Measurements from ENCODE around the gene LYL1.
"Not testable (repeated sequence)": the region's sequence is repeated elsewhere in the genome, so short reads cannot be mapped to it uniquely, and the experiment has no call there.

The LYL1 gene

GRCh38 chr19:13102666-13103580 lies at the start of gene LYL1:
TSS of gene LYL1 (minus strand) at chr19:13102858. CDS start at chr19:13101171, 1,687 bp downstream.
- no peak for DNase-seq (ENCODE audit: low read depth in 2 of 2, low spot score in 1 of 2)

DNA sequence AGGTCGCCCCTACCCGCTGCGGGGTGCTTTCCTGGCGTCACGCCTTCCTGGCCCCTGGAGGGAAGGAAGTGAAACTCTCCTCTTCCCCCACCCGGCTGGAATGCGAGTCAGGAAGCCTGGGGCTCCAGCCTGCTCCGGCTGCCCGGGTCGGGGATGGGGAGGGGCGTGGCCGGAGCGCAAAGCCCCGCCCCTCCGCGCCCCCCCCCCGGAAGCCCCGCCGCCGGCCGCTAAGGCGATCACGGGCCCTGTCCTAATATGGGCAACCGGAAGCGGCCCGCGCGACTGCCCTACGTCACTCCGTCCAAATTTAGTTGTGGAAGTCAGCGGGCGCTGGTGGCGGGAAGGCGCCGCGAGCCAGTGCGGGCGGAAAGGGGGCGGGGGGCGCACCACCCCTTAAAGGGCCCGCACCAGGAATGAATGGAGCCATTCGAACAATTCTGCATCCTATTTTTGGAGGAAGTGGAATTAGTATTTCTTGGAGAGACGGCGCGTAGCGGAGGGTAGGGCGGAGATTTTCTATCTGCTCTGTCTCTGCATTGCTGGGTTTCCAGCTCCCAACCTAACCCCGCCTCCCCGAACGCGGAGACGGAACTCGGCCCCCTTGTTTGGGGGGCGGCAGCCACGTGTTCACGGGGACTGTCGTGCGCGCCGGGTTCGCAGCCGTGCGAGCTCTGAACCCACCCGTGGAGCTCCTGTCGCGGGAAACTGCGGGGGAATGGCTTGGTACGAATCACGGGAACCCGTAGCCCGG lies 49.1 kb upstream of the LYL1 start:
- peak; percentile 87 to 94 for DNase-seq (ENCODE audit: low read depth in 2 of 2, low spot score in 1 of 2)

DNA sequence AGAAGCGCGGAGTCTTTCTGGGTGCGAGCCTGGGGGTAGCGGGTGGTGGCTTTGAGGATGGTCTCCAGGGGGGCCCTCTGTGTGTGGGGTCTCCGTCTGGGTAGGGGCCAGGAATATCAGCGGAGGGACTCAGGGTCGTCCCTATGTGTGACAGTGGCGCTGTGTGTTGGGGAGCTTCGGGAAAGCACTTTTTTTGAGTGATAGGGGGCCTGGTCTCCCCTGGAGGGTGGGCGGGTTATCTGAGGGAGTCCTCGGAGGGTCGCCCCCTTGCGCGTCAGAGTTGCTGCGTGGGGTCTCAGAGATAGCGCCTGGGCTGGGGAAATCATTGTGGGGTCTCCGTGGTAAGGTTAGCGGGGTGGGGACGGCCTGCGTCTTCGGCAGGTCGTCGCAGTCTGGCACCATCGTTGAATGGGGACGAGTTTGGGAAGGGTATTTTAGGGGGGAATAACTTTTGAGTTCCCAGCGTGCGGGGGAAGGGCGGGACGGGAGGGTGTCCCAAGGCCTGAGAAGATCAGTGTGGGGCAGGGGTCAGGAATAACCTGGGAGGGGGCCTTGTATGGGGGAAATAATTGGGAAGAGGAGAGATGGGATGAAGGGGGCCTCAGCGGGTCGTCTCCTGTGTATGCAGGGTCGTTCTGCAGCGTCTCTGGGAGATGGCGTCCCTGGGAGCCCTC lies 48.4 kb upstream of the LYL1 start:
- peak in 1 of 2 donors; percentile 15 for DNase-seq (ENCODE audit: low read depth in 2 of 2, low spot score in 1 of 2)

DNA sequence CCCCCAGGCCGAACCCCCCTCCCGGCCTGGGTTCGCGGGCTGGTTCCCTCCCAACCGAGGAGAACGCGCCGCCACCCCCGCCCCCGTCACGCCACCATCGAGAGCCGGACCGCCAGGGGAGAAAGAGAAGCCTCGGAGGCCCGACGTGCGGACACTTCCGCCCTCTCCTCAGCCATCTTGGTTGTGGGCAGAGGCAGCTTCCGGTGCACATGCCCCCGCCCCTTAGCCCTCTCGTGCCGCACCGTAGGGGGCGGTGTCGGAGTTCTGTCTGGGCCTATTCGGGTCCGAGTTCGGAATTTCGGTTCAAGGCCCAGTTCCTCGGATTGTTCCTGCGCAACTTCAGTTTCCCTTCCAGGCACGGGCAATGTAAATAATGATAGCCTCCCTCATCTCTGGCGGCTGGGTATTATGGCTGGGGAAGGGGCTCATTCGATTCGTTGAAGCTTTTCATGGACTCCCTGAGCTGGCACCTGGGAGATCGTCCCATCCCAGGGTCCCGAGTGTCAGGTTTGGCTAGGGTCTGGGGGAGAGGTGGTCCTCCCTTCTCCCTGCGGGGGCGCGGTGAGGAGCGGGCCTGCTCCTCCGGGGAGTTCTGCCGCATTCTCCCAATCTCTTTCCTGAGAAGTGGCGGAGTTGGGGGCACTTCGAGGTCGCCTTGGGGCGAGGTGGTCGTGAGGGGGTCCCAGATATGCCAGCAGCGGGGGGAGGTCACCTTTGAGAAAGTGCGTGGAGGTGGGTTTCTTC lies 47.7 kb upstream of the LYL1 start, which contains the start of the genes IER2 and STX10:
TSS of gene IER2 (plus strand) at position 225 of the 744 bp plus-strand sequence. CDS start 2,776 bp downstream, outside the sequence.
TSS of gene STX10 (minus strand) at position 189 of the 744 bp plus-strand sequence. CDS start 202 bp downstream, outside the sequence.
- DNase-seq (ENCODE audit: low read depth in 2 of 2, low spot score in 1 of 2), result peak; percentile 78 to 90

GRCh38 chr19:13149628-13150186 lies 47.0 kb upstream of the LYL1 start:
- DNase-seq (ENCODE audit: low read depth in 2 of 2, low spot score in 1 of 2), result no peak

DNA sequence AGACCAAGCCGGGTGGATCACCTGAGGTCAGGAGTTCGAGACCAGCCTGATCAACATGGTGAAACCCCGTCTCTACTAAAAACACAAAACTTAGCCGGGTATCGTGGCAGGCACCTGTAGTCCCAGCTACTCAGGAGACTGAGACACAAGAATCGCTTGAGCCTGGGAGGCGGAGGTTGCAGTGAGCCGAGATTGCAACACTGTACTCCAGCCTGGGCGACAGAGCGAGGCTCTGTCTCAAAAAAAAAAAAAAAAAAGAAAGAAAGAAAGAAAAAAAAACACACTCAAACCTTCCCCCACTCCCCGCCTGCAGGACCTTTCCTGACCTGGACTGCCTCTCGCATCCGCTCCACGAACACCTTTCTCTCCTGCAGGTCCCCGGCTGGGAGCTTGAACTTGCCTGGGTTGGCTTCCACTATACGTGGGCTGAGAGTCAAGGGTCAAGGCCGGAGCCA lies 46.5 kb upstream of the LYL1 start:
- DNase-seq (ENCODE audit: low read depth in 2 of 2, low spot score in 1 of 2), result not testable (repeated sequence)

- DNase-seq (ENCODE audit: low read depth in 2 of 2, low spot score in 1 of 2), result no peak
Measured at GRCh38 chr19:13146763-13147563, 44.3 kb upstream of the LYL1 start.

GRCh38 chr19:13139633-13140311 lies 37.1 kb upstream of the LYL1 start:
- no peak for DNase-seq (ENCODE audit: low read depth in 2 of 2, low spot score in 1 of 2)

GRCh38 chr19:13138916-13139198 lies 36.2 kb upstream of the LYL1 start:
- no peak for DNase-seq (ENCODE audit: low read depth in 2 of 2, low spot score in 1 of 2)

GRCh38 chr19:13138171-13138915 lies 35.7 kb upstream of the LYL1 start:
- DNase-seq (ENCODE audit: low read depth in 2 of 2, low spot score in 1 of 2), result no peak

DNA sequence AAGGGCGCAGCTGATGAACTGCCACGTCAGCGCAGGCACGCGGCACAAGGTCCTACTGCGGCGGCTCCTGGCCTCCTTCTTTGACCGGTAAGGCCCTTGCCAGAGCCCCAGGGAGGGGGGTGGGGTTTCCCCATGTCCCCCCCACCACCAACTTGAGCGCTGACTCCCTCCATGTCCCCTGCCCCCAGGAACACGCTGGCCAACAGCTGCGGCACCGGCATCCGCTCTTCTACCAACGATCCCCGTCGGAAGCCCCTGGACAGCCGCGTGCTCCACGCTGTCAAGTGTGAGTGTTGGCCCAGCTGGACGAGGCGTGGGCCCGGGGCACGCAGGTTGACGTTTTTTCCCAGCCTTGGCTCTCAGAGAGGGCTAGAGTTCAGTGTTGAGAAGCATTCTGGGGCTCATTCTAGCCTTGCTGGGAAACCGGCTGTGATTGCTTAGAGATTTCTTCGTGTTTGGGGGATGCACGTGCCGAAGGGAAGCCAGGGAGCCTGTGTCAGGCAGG lies 34.7 kb upstream of the LYL1 start:
- no peak for DNase-seq (ENCODE audit: low read depth in 2 of 2, low spot score in 1 of 2)

- no peak for DNase-seq (ENCODE audit: low read depth in 2 of 2, low spot score in 1 of 2)
Measured at GRCh38 chr19:13135068-13136062, 32.7 kb upstream of the LYL1 start.

DNA sequence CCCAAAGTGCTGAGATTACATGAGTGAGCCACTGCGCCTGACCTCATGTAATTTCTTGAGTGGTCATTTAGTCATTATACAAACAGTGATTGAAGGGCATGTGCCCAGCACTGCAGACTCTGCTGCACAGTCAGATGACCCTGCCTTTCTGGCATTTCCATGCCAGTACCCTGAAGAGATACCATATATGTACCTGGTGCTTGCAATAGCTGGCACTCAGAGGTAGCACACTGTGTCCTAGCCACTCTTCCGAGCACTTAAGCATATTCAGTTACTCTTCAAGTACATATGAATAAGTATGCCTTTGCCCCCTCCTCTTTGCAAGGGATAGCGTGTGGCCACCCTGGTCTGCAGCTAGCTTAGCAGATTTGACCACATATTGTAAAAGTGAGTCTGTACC lies 32.0 kb upstream of the LYL1 start:
- DNase-seq (ENCODE audit: low read depth in 2 of 2, low spot score in 1 of 2), result no peak

DNA sequence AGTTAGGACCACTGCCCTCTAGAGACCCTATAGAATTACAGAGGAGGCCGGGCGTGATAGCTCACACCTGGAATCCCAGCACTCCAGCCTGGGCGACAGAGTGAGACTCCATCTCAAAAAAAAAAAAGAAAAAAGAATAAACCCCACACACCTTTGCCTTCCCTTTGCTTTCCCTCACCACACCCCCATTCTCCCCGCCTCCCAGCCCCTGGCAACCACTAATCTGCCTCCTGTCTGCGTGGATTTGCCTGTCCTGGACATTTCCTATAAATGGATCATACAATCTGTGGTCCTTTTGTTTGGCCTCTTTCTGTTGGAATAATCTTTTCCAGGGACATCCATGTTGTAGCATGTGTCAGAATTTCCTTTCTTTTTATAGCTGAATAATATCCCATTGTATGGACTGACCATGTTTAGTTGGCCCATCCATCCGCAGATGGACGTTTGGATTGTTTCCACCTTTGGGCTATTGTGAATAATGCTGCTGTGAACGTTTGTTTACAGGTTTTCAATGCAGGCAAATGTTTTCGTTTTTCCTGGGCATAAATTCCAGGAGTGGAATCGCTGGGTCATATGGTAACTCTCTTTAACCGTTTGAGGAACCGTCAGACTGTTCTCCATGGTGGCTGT lies 30.7 kb upstream of the LYL1 start:
- no peak for DNase-seq (ENCODE audit: low read depth in 2 of 2, low spot score in 1 of 2)

DNA sequence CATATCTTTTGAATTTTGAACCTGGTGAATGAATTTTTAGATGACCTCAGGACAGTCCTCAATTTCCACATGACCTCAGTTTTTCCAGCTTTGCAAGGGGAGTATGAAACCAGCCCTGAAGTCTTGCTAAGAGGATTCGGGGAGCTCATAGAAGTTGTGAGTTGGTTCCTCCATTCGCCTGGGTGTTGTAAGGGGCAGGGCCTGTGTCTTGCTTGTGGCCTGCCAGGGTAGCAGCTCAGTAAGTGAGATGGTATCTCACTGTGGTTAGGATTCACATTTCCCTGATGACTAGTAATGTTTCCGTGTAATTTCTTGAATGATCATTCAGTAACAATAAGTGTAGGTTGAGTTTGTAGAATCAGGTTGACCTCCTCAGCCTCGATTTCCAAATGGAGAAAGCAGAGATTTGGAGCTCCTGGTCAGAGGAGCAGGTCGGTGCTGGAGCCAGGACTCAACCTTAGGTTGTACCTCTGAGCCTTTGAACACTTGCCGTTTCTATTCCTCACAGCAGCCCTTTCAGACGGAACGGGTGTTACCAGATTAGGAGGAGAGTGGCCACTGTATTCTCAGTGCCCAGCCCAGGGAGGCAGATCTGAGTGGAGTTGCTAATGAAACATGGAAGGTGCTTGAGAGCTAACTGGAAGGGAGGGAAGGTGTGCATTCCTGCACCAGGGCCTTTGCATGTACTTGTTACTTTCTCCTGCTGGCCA lies 30.0 kb upstream of the LYL1 start:
- peak in 1 of 2 donors; percentile 39 for DNase-seq (ENCODE audit: low read depth in 2 of 2, low spot score in 1 of 2)

Measured in stimulated activated CD8-positive, alpha-beta memory T cell treated with anti-CD3 and anti-CD28 coated beads, Interleukin-4, amount 100 ng/mL, for 4 hours (primary cell).